HG02642 (cell line): Measurements from ENCODE around the gene TANK.

Source experiments
- ATAC-seq: cut with Tn5 transposase; IDR thresholded peaks from one replicate; pipeline ENCODE4 v1.9.1; 2021; ENCODE audit warnings: mild to moderate bottlenecking; ENCODE audit not compliant: unreplicated experiment, poor library complexity

TANK gene, protein sequence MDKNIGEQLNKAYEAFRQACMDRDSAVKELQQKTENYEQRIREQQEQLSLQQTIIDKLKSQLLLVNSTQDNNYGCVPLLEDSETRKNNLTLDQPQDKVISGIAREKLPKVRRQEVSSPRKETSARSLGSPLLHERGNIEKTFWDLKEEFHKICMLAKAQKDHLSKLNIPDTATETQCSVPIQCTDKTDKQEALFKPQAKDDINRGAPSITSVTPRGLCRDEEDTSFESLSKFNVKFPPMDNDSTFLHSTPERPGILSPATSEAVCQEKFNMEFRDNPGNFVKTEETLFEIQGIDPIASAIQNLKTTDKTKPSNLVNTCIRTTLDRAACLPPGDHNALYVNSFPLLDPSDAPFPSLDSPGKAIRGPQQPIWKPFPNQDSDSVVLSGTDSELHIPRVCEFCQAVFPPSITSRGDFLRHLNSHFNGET

DNA sequence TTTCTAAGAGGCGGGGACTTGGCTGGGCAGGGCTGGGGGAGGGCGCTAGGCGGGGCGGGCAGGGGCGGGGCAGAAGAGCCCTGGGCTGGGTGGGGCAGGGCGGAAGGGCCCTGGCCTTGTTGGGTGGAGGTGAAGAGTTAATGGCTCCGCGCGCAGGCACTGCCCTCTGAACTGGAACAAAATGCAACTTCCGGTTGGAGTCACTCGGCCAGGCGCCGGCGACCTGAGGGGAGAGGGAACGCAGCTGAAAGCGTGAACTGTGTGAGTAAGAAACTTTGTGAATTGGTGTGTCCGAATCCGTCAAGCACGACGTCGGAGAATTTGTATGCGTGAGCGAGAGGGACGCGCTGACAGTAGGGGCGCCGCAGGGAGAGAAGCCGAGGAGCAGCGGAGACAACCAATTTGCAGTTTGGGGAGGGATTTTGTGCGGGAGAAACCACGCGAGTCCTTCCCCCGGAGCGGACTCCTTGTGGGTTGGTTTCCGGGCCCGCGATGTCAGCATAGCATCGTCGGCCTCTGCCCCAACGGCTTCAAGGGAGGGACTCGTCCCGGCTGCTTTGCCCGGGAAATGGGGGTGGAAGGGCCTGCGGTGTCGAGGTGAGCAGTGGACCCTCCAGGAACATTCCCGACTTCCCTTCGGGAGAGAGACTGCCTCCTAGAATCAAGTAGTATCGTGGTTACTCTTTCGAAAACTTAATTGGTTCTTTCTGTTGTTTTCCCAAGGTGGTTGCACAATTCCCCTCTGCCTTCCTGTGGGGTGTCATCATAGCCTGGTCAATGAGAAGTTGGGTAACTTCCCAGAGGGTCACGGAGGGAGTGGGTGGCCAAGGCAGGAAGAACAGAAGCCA lies at the start of gene TANK:
TSS of gene TANK (plus strand) at position 203 of the 848 bp plus-strand sequence. CDS start 19,235 bp downstream, outside the sequence.
- peak; percentile 94 for ATAC-seq

DNA sequence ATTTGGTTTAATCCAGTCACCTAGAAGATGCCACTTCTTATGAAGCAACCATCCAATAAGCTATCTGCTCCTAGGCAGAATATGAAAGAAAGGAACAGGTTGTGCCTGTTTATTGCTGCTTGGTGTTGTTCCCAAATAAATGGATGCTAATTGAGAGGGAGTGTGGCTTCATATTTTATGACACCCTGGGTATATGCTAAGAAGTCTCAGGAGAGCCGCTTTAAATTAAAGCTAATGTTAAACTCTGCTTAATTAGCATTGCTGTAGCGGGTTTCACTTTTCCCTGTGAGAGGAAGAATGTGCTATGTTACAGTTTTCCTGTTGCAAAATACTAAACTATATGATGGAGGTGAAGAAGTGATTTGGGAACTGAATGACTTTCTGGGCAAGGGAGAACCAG lies 48.7 kb upstream of the TANK start:
- ATAC-seq, result no peak

DNA sequence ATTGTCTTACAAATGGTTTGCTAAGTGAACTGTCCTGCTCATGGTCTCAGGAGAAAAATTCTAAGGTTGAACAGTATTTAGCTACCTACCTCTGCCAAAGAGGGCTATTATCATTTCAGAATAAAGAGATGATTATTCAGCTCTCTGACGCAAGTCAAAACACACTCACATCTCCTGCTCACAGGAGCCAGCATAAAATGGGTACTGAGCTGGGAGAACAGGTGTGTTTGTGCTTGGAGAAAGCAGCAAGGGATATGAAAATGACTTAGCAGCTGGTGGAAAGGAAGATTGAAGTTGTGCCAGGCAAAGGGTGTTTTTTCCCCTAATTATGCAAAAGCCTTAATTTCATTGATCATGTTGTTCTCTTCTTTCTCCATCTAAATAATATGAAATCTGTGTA lies 47.3 kb upstream of the TANK start:
- ATAC-seq, result no peak

DNA sequence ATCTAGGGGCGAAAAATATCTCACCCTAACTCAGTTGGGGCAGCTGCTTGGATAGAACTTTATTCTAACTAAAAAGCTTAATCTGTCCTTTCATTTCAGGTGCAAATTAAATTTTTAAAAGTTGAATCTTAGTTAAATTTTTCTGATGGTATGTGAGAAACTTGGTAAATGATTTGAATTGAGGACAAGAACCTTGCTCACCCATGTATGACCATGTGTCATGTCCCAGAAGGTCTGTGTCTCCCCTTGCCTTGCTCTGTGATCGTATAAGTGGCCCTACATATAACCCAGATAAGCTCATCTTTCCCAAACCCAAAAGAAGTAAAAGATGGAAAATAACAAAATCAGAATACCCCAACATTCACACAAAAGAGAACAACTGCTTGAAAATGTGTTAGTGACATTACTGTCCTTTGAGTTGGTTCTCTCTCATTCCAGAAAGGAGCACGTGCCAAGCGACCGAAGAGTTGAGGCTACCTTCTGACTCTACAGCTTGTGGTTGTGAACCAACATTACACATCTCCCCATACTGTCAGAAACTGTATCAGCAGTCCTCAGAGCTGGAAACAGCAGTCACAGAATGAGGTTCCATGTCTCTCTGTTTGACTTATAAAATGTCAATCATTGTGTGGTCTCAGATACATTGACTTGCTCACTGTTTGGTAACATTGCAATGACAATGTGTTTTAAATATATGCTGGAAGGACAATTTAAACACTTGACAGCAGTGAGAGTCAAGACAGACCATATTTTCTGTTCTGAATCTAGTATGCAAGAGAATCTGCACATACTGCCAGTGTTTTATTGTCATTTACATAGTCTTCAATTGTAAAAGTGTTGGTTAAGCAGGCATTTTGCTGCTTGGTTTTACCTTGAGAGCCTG lies 46.3 kb upstream of the TANK start:
- no peak for ATAC-seq

DNA sequence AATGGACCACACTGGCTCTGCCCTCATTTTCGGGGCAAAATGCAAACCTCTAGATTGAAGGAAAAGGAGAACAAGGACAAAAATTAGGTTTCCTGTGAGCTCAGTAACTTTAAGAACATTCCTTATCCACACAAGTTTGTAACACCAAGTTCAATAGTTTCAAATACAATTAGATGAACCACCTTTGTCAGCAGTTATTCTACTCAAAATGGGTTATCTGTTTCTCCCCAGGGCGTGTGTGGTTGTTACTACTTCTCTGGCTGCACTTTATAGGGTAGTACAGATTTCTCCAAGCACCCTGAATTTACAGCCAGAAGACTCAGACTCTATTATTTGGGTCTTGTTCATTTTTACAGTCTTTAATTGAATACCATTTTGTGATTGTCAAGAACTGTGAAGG lies 45.0 kb upstream of the TANK start:
- no peak for ATAC-seq

DNA sequence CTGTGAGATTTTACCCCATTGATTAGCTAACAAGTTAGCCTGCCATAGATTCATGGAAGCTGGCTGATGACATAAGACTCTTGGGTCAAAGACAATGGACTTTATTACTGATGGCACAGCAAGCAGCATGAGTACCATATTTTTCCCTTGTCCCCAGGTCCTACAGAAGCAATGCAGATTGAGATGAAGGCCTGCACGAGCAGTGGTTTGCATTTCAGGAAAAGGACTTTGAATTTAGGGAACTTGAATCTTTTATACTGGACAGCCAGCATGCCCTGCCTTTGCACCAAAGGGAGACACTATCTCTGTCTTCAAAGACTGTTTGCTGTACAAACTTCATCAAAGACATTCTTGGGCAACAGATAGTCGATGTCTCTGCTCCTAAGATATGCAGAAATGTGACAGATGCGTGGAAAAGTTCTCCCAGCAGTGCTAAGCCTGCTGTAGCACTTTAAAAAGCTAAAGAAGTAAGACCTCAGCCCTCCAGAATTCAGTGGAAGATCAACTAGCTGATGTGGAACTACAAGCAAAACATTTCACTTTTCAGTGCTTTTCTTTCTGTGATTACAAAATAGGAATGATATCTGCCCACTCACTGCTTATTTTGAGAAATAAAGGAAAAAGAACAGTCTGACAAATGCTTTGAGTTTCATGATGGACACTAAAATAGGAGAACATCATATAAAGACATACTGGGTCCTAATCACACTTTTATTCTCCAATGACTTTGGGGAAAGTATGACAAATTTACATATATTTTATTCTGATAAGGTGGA lies 44.4 kb upstream of the TANK start:
- no peak for ATAC-seq

DNA sequence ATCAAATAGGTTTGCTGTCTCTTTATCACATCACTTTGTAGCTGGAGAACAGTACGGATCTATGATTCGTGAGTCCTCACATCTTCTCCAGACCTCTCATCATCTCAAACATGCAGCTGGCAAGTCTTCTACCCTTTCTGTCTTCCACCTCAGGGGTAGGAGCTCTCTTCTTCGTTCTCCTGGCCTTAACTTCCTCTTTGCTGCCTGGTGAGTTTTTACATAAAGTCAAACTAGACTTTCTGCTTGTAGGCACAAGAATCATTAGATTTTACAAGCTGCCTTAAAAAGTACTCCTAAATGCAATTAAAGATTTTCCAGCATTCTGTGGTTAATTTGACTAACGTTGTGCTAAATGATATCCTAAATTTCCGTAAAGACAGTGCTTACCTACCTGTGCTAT lies 43.7 kb upstream of the TANK start:
- no peak for ATAC-seq

DNA sequence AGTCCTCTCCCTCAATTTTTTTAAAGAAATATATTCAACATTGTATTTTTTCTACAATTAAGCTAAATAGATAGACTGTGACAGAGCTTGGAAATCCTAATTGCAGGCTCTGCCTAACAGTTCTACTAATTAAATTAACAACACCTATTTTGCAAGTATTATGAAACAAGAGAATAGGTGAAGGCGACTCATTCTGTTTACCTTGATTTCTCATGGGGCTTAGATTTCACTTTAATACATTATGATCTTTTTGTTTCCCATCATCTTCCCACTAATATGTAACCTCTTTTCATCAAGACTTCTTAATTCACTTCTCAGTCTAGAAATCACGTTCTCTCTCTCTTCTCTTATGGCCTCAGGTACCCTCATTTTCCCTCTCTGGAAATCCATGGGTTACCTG lies 42.7 kb upstream of the TANK start:
- ATAC-seq, result no peak

DNA sequence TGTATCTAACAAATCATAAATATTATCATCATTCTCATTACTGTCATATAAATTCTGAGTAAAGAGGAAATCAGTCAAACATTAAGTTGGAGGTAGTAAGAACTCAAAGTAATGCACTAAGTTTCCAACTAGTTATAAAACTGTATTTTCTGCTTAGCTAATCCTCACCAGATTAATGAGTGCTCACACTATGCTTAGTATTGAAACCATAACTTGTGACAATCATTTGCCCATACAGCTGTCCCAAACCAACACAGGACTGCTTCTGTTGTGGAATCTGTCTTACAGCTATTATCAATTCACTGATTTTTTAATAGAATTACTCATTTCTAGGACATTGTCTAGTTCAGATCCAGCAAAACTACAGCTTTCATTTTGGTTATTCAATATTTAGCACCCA lies 41.5 kb upstream of the TANK start:
- ATAC-seq, result peak; percentile 40

DNA sequence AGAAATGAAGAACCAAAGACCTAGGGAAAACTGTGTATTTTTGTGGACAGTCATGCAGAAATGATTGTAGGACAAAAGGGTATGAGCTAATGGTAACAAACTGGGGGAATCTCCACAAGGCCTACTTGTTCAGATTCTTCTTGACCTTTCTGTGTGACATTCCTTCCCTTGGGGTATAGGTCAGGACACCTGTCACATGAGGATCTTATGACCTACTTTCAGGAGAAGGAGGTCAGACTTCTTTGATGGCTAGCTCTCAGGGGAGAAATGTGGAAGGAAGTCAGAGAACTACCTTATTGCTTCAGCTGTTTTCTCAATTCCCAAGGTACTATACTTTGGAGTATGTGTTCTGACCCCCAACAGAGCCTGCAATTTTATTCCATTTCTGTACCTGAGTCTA lies 40.7 kb upstream of the TANK start:
- no peak for ATAC-seq

DNA sequence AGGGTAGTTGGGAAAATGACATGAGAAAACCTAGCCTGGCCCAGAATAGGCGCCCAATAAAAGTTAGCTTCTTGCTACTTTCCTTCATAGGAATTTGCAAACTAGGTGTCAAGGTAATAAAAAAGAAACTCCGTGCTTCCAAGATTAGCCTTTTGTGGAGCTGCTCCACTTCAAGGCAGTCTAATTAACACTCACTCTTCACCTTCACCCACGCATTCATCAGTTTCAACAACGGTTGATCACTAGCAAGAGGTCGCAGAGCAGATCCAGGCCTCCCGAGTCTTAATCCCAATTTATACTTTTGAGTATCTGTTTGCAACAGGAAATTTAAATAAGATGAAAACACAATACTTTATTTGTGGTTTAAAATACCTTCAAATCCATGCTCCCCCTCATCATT lies 39.5 kb upstream of the TANK start:
- no peak for ATAC-seq

DNA sequence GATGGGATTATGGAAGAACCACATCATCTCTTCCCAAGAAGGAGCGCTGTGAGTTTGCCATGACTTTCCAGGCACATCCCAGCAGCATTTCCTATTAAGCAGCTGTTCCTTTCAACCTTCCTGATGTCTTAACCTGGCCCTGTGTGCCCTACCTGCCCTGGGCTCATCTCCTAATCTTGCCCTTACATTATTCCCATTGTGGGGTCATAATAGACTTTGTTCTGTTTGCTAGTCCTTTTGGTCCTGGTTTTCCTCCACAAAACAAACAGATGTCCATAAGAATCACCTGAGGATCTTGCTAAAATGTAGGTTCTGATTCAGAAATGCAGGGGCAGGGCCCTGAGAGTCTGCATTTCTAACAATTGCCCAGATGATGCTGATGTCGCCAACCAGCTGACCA lies 38.6 kb upstream of the TANK start:
- ATAC-seq, result no peak

DNA sequence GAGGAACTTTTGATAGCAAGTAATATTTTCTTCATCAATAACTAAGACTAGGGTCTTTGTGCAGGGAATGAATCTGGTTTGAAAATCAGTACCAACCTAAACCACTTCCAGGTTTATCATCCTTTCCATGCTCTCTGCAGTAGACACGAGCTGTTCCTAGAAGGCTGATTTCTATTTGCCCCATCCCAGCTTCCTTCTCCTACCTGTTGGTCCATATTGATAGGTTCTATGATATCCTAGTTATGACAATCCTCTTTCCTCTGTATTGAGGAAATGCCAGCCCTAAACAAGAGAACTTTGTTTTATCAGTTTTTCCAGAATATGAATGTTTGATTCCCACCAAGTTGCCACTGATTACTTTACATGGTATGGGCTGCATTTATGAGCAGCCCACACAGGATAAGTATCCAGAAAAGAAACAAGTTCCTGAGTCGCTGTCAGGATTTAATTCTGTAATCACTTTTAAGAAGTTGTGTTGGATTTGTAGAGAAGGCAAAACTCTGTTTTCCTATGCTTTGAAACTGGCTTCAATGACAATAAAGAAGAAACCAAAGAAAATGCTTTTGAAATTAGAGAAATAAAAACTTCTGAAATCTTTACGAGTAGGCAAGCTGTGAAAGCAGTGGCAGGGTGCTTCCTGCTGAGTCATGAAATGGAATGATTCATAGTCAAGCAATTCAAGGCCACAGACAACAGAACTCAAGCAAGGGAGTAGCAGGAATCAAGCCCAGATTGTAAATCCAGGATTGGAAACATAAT lies 37.3 kb upstream of the TANK start:
- peak; percentile 55 for ATAC-seq

DNA sequence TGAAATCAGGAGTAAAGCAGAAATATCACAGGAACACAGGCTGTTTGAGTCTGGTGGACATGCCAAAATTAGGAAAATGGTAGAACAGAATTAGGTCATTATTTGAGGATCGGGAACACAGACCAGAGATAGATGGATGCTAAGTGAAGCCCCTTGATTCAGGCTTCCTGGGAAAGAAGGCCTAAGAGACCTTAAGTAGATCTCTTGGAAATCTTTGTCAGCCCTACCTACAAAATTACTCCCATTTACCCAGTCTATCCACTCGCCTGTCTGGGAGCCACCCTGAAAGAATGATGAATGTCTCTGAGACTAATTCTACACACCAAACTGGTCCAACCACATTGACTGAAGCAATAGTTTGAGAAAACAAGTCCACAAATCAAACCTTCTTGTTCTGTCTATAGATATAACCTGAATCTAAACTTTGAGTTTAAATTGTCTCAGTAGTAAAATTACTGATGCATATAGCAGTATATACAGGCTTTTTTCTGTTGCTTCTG lies 36.6 kb upstream of the TANK start:
- no peak for ATAC-seq

DNA sequence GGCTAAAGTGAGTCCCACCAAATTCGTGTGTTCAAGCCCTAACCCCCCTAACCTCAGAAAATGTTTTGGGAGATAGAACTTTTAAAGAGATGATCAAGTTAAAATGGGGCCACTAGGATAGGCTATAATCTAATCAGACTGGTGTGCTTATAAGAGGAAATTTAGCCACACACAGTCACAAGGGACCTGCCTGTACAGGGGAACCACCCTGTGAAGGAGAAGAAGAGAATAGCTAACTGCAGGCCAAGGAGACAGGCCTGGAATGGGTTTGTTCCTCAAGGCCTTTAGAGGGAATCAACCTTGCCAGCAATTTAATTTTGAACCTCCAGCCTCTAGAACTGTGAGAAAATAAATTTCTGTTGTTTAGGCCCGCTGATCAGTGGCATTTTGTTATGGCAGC lies 36.0 kb upstream of the TANK start:
- peak; percentile 43 for ATAC-seq

DNA sequence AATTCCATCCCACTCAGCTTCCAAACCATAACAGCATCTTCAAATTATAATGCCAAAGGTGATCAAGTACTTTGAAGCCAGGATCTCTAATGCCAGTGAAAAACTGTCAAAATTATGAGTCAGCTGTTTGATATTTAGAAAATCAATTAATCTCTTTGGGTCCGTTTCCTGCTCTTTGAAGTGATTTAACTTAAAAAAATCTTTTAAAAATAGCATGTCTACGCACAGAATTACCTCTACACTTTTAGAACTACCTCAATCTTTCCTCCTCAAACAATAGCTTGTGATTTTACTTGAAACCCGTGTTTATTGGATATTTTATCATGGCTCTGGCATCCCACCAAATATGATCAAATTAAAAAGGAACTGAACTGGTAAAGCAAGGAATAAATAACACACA lies 31.3 kb upstream of the TANK start:
- ATAC-seq, result no peak

DNA sequence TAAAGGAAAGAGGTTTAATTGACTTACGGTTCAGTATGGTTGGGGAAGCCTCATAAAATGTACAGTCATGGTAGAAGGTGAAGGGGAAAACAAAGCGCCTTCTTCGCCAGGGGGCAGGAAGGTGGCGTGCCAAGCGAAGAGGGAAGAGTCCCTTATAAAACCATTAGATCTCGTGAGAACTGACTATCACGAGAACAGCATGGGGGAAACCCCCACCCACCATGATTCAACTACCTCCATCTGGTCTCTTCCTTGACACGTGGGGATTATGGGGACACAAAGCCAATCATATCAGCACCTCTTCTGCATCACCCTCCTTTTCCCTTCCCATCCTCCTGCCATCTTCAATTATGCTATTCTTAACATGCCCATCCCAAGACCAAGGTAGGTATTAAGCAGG lies 29.9 kb upstream of the TANK start:
- no peak for ATAC-seq

DNA sequence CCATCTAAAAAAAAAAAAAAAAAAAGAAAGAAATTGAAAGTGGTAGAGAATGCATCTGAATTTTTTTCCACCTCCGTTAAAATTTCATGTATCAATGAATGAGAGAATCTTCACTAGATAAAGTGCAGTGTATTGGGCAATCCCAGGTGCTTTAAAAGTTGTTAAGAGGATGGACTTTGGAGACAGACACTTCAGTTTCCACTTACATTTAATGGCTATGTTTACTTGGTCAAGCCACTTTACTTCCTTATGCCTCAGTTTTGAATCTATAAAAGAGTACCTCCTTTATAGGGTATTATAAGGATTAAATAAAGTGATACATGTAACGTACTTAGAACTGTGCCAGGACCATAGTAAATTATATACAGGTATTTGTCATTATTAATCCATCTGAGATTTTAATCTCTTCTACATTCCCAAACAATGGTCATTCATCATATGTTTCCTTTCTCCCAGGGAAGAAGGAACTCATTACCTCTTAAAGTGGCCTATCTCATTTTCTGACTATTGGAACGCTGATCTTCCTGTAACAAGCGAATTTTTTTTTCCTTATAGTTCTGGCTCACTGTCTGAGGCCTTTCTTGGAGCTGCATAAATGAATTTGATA lies 29.1 kb upstream of the TANK start:
- ATAC-seq, result no peak

DNA sequence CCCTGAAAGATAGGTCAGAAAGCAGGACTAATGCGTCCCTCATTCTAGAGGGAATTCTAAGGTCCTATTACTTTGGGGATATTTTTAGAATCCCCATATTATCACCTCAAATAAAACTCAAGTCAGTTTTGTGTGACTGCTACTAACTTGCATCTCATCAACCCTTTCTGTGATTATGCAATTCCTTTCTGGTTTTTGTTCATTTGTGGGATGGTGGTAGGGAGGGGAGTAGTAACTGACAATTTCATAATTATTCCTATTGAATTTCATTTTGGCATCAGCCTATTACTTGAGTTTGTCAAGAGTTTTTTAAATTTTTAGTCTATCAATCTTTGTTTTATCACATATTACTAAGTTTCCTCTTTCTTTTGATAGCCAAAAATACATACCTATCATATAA lies 28.4 kb upstream of the TANK start:
- ATAC-seq, result no peak
